HG02973 (cell line): ENCODE results near the gene FAM131C.

Experiments
- ATAC-seq: cut with Tn5 transposase; IDR thresholded peaks from one replicate; pipeline ENCODE4 v1.9.1; 2021; ENCODE audit warnings: moderate library complexity; ENCODE audit not compliant: unreplicated experiment

Gene FAM131C

GRCh38 chr1:16077406-16078245 lies 4.2 kb upstream of the FAM131C start:
- ATAC-seq: no peak

GRCh38 chr1:16076865-16077238 lies 3.4 kb upstream of the FAM131C start:
- no peak for ATAC-seq

GRCh38 chr1:16076031-16076864 lies 2.8 kb upstream of the FAM131C start:
- ATAC-seq: no peak

GRCh38 chr1:16075337-16076030 lies 2.0 kb upstream of the FAM131C start:
- ATAC-seq: no peak

GRCh38 chr1:16074217-16074616 lies 766 bp upstream of the FAM131C start:
- no peak for ATAC-seq

GRCh38 chr1:16072616-16073484 lies 601 bp downstream of the FAM131C start:
- no peak for ATAC-seq

GRCh38 chr1:16072095-16072494 lies 1.4 kb downstream of the FAM131C start:
- no peak for ATAC-seq

GRCh38 chr1:16071614-16072013 lies 1.8 kb downstream of the FAM131C start:
- no peak for ATAC-seq

- no peak for ATAC-seq
Observed at GRCh38 chr1:16070640-16071355, 2.7 kb downstream of the FAM131C start.

GRCh38 chr1:16068356-16069270 lies 4.8 kb downstream of the FAM131C start:
- no peak for ATAC-seq

GRCh38 chr1:16067933-16068332 lies 5.5 kb downstream of the FAM131C start:
- ATAC-seq: no peak

GRCh38 chr1:16067127-16067768 lies 6.2 kb downstream of the FAM131C start:
- no peak for ATAC-seq

GRCh38 chr1:16066245-16066644 lies 7.2 kb downstream of the FAM131C start:
- ATAC-seq: no peak

GRCh38 chr1:16065269-16065576 lies 8.2 kb downstream of the FAM131C start:
- ATAC-seq: no peak

- no peak for ATAC-seq
Observed at GRCh38 chr1:16064536-16065268, 8.7 kb downstream of the FAM131C start.

GRCh38 chr1:16063921-16064320 lies 9.5 kb downstream of the FAM131C start:
- ATAC-seq: no peak

- no peak for ATAC-seq
Observed at GRCh38 chr1:16063226-16063829, 10.1 kb downstream of the FAM131C start.
